ENCODE results near the gene STAT4. TPM values are rescaled to one million over a fixed set of nuclear protein-coding genes. Genes with fewer than 3 reads are reported as not detected.

Gene STAT4
- total RNA-seq, 1 experiment from 2014 or later, result 0.33 TPM

DNA sequence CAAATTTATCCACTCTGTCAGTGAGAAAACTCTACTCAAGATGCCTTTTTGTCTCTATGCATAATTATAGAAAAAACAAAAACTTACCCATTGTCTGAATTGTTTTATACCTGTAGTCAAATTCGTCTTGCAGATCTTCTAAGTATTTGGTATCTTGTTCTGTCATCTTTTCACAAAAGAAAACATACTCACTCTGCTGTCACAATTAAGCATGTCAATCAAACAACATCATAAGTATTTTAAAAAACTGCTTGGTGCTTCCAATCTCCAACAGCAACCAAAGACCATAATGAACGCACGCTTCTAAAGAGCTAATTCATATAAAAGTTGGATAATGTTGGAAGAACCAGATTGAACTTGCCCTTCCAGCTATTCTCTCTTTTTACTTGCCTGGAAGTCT, 81.2 kb downstream of the STAT4 start:
- Mint-ChIP-seq H3K27ac (no peak overlapping the region), H3K27me3 (ENCODE audit: low read depth) (no peaks in the 10 kb centered on the region), H3K9me3 (no peaks in the 10 kb centered on the region), H3K36me3 (ENCODE audit: insufficient read depth in 1 of 3, low read depth in 3 of 3) (no peaks in the 10 kb centered on the region), H3K4me3 (no peak overlapping the region), H3K4me1 (peaks cover 0 to 9% of the 10 kb centered on the region in 2 experiments; a peak in 2 of 4 replicates)
- Histone ChIP-seq H3K9ac (ENCODE audit: extremely low read depth, insufficient read length, low read length) (no peak overlapping the region), H2AK5ac (ENCODE audit: insufficient read length, low read length) (no peak overlapping the region), H3K18ac (ENCODE audit: insufficient read length, low read depth, low read length) (no peak overlapping the region), H2AFZ (ENCODE audit: low read length) (no peak overlapping the region), H4K91ac (ENCODE audit: insufficient read length, low read depth, low read length) (no peak overlapping the region), H3K79me2 (ENCODE audit: insufficient read depth, low read length) (no peaks in the 10 kb centered on the region), H3K4me1 (ENCODE audit: insufficient read depth, low read length) (peaks cover 3% of the 10 kb centered on the region; the same call in 1 of the 2 replicates), H3K27me3 (ENCODE audit: insufficient read depth, low read length) (0 out of 2 replicates have a peak, but pooled peaks cover 2% of the 10 kb centered on the region), H3K14ac (ENCODE audit: insufficient read depth, low read length) (no peak overlapping the region), H3K23ac (ENCODE audit: insufficient read length, low read depth, low read length) (no peak overlapping the region), H3T11ph (ENCODE audit: low read length) (no peak overlapping the region), H2BK20ac (ENCODE audit: low read depth, low read length, poor library complexity, severe bottlenecking) (no peak overlapping the region), H3K27ac (ENCODE audit: insufficient read length, low read depth, low read length) (no peak overlapping the region), H2BK5ac (ENCODE audit: insufficient read length, low read length) (no peak overlapping the region), H4K20me1 (ENCODE audit: control insufficient read depth, insufficient read depth, insufficient read length) (no peaks in the 10 kb centered on the region), H3K4ac (ENCODE audit: low read depth, low read length) (no peak overlapping the region), H4K8ac (replicated peaks; ENCODE audit: insufficient read length, low read depth, low read length) (no peak overlapping the region), H3K23me2 (ENCODE audit: insufficient read length, low read depth, low read length, poor library complexity, severe bottlenecking) (no peaks in the 10 kb centered on the region), H2BK12ac (ENCODE audit: insufficient read length, low read depth, low read length) (no peak overlapping the region), H3K79me1 (ENCODE audit: insufficient read depth, low read depth, low read length, poor library complexity, severe bottlenecking) (no peaks in the 10 kb centered on the region), H2BK15ac (ENCODE audit: low read depth, low read length) (no peak overlapping the region), H2BK120ac (ENCODE audit: low read depth, low read length, poor library complexity, severe bottlenecking) (no peak overlapping the region), H3K9me3 (ENCODE audit: control insufficient read depth, low read depth, low read length) (no peaks in the 10 kb centered on the region), H4K5ac (ENCODE audit: insufficient read length, low read depth, low read length) (no peak overlapping the region), H3K56ac (ENCODE audit: insufficient read length, low read depth, low read length) (no peak overlapping the region), H3K4me2 (ENCODE audit: insufficient read depth, insufficient read length, low read length) (no peak overlapping the region)
- WGBS (ENCODE audit: extremely low coverage, insufficient read length, low lambda C conversion rate), result no CpG with 5 or more reads among the region's 3 CpGs
- DNase-seq, result no peak
- TF ChIP-seq, protein P1, sequence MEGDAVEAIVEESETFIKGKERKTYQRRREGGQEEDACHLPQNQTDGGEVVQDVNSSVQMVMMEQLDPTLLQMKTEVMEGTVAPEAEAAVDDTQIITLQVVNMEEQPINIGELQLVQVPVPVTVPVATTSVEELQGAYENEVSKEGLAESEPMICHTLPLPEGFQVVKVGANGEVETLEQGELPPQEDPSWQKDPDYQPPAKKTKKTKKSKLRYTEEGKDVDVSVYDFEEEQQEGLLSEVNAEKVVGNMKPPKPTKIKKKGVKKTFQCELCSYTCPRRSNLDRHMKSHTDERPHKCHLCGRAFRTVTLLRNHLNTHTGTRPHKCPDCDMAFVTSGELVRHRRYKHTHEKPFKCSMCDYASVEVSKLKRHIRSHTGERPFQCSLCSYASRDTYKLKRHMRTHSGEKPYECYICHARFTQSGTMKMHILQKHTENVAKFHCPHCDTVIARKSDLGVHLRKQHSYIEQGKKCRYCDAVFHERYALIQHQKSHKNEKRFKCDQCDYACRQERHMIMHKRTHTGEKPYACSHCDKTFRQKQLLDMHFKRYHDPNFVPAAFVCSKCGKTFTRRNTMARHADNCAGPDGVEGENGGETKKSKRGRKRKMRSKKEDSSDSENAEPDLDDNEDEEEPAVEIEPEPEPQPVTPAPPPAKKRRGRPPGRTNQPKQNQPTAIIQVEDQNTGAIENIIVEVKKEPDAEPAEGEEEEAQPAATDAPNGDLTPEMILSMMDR (conservative IDR thresholded peaks at IDR 0.05), result no peak
